Measurements from ENCODE around the gene FRMD3. TPM values are rescaled to one million over a fixed set of nuclear protein-coding genes. Genes with fewer than 3 reads are reported as not detected.

The FRMD3 gene
- total RNA-seq, 4 donors from 2014 or later = 6.1 to 47.1 (median 11.5) TPM

DNA sequence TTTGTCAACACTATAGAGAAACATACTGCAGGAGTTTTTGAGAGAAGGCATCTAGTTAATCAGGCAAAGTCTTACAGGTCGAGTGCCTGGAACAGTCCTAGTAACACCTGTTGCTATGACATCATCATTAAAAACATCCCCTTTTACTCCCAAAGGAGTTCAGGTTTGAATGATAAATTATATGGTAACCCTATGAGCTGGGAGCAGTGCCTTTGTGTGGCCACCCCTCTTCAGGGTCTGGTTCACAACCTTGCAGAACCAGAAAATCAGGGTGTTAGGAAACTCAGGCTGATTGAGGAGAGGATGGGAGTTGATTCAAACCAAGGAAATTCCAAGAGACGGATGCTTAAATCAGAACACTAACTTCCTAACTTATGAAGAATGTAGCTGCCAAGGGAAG, 296.1 kb downstream of the FRMD3 start:
- no peak for TF ChIP-seq CTCF (IDR thresholded peaks at IDR 0.05)
- ATAC-seq (ENCODE audit: low FRiP score) = no peak
- DNase-seq (ENCODE audit: low spot score) = no peak

- no peak for ATAC-seq (ENCODE audit: low FRiP score)
- TF ChIP-seq CTCF (IDR thresholded peaks at IDR 0.05) = no peak
- DNase-seq (ENCODE audit: low spot score) = no peak
Observed at GRCh38 chr9:83240671-83241070, 297.5 kb downstream of the FRMD3 start.

DNA sequence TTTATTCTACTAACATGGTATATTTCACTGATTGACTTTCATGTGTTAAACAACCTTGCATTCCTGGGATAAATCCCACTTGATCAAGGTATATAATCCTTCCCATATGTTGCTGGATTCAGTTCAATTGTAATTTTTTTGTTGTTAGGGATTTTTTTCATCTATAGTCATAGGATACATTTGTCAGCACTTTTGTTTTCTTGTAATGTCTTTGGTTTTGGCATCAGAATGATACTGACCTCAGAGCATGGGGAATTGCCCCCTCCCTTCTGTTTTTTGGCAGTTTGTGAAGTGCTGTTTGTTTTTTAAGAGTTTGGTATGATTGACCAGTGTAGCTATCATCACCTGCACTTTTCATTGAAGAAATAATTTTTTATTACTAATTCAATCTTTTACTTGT, 298.5 kb downstream of the FRMD3 start:
- TF ChIP-seq CTCF (IDR thresholded peaks at IDR 0.05) = no peak
- ATAC-seq (ENCODE audit: low FRiP score) = no peak
- DNase-seq (ENCODE audit: low spot score) = no peak

DNA sequence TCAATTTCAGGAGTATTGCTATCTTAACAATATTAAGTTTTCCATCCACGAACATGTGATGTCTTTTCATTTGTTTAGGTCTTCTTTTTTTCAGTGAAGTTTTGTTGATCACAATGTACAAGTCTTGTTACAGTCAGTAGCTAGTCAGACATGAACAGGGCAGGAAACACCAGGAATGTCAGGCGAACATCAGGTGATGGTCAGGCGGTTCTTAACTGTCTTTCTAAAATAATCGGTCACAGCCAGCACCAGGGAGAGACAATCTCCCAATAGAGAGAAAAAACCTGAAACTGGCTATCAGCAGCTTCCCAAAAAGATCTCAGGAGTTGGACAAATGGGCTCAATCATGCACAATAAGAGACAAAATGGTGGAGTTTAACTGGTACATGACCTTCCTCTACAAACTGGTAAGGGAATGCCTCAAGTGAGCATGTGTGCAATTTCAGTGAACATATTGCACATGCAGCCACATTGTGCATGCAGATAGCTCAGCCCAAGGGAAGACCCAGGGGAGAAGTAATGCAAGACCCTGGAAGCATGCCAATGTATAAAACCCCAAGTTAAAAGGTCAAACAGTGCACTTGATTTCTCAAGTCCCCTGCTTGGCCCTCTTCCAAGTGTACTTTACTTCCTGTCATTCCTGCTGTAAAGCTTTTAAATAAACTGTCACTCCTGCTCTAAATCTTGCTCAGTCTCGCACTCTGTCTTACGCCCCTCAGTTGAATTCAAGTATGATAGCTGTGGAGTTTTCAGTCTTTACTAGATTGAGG, 299.1 kb downstream of the FRMD3 start:
- TF ChIP-seq CTCF (IDR thresholded peaks at IDR 0.05) = no peak
- DNase-seq (ENCODE audit: low spot score) (no peak), ATAC-seq (ENCODE audit: low FRiP score) (no peak)

DNA sequence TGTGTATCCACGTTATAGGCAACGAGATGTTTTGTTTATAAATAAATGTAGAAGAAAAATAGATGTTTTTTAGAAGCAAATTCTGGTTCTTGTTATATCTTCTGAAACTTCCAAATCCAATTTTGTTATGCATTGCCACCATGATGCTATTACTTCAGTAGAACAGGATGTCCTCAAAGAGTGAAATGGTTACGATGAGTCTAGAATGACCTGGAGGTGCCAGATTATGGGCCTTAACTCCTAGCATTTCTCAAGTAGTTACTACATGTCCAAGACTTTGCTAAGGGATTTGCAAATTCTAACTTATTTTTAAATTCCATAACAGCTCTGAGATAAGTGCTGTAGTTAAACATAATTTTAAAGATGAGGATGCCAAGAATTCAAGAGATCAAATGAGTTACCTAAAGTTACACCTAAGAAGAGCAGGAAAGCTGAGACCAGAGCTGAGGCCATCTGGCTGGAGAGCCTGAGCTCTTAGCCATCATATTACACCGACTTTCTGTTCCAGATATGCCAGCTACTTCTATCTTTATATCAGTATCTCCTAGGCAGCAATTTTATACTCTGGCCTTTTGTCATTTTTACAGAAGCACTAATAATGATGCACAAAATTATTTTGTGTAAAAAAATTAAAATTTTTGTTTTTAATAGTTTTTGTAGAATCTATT, 302.0 kb downstream of the FRMD3 start:
- ATAC-seq (ENCODE audit: low FRiP score) (no peak), DNase-seq (ENCODE audit: low spot score) (no peak)
- no peak for TF ChIP-seq CTCF (IDR thresholded peaks at IDR 0.05)

- DNase-seq (ENCODE audit: low spot score) = no peak
- no peak for ATAC-seq (ENCODE audit: low FRiP score)
- TF ChIP-seq CTCF (IDR thresholded peaks at IDR 0.05) = no peak
Observed at GRCh38 chr9:83235526-83235925, 302.7 kb downstream of the FRMD3 start.

DNA sequence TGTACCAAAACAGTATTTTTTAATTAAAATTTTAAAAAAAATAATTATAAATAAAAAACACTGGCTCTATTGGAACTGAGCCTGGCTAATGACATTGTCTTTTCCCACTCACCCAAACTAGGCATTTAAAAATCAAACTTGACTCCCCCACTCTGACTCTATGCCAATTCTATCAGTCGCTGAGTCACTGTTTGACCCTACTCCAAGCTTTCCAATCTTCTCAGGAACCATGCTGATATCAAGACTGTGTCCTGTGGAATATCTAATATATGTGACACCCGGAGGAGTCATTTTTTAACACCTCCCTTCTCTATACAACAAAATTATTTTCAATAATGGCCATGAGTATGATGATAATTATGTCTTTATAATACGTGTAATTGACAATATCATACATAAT, 303.7 kb downstream of the FRMD3 start:
- DNase-seq (ENCODE audit: low spot score) (no peak), ATAC-seq (ENCODE audit: low FRiP score) (no peak)
- TF ChIP-seq CTCF (IDR thresholded peaks at IDR 0.05) = no peak

Measured in omental fat pad (tissue), 4 donors.